Common myeloid progenitor, CD34-positive (primary cell): Measurements from ENCODE around the gene UST.

Experiments
- CTCF ChIA-PET: fragments of 350-600 bp; sonication (Branson Sonifier 250); formaldehyde crosslinking; loops from one replicate; lab custom pipeline; 2021; ENCODE audit warnings: antibody characterized with exemption; lab: Charles Lee
- POLR2A ChIA-PET: fragments of 350-600 bp; sonication (Branson Sonifier 250); formaldehyde crosslinking; loops from one replicate; lab custom pipeline; 2021; ENCODE audit warnings: antibody characterized with exemption; lab: Charles Lee
- DNase-seq, 3 donors: peaks; one replicate each; pipeline versions ENCODE4 v3.0.0 to v3.0.0-alpha.2; 2013
- H3K27ac ChIP-seq, 2 experiments: 1 replicate in 1 of 2; 2 replicates in 1 of 2; pipeline ENCODE4 v1.7.0; 2013; ENCODE audit warnings: inconsistent platforms in 2 of 2, low read length in 2 of 2, mild to moderate bottlenecking in 2 of 2, low read depth in 1 of 2, moderate library complexity in 1 of 2; ENCODE audit not compliant: severe bottlenecking in 2 of 2, insufficient read depth in 1 of 2, poor library complexity in 1 of 2
- H3K27me3 ChIP-seq, 5 experiments: replicated peaks in 2 of 5; 1 replicate in 3 of 5; 2 replicates in 2 of 5; pipeline versions ENCODE4 v1.6.1 to v1.7.0; 2013; ENCODE audit warnings: low read length in 4 of 5, mild to moderate bottlenecking in 2 of 5, moderate library complexity in 2 of 5, inconsistent platforms in 1 of 5; ENCODE audit not compliant: insufficient read depth in 5 of 5, control insufficient read depth in 4 of 5
- H3K36me3 ChIP-seq, 4 experiments: 1 replicate in 2 of 4; 2 replicates in 2 of 4; pipeline versions ENCODE4 v1.6.1 to v1.7.0; 2013; ENCODE audit warnings: low read length in 3 of 4, control low read depth in 1 of 4, mild to moderate bottlenecking in 1 of 4; ENCODE audit not compliant: control insufficient read depth in 4 of 4, insufficient read depth in 4 of 4
- H3K4me1 ChIP-seq, 4 experiments: 1 replicate in 3 of 4; 2 replicates in 1 of 4; pipeline versions ENCODE4 v1.6.1 to v1.7.1; 2013; ENCODE audit warnings: low read length in 3 of 4, mild to moderate bottlenecking in 3 of 4, control low read depth in 1 of 4, inconsistent platforms in 1 of 4, moderate library complexity in 1 of 4; ENCODE audit not compliant: control insufficient read depth in 4 of 4, insufficient read depth in 4 of 4; ENCODE audit errors: control extremely low read depth in 1 of 4
- H3K4me3 ChIP-seq, 7 experiments: 1 replicate in 4 of 7; 2 replicates in 3 of 7; pipeline versions ENCODE4 v1.5.1 to v1.7.0; 2013; ENCODE audit warnings: mild to moderate bottlenecking in 7 of 7, low read length in 6 of 7, moderate library complexity in 6 of 7, inconsistent platforms in 2 of 7, low read depth in 2 of 7, control low read depth in 1 of 7; ENCODE audit not compliant: insufficient read depth in 4 of 7, control insufficient read depth in 1 of 7; ENCODE audit errors: extremely low read depth in 1 of 7
- H3K9me3 ChIP-seq, 5 experiments: 1 replicate in 4 of 5; 2 replicates in 1 of 5; pipeline versions ENCODE4 v1.6.1 to v1.7.1; 2013; ENCODE audit warnings: low read length in 4 of 5, mild to moderate bottlenecking in 2 of 5, inconsistent platforms in 1 of 5, low read depth in 1 of 5, moderate library complexity in 1 of 5; ENCODE audit not compliant: control insufficient read depth in 4 of 5, insufficient read depth in 2 of 5; ENCODE audit errors: control extremely low read depth in 1 of 5
- WGBS: methylation state at CpG from one replicate; pipeline ENCODE4 v1.1.5; 2013; ENCODE audit not compliant: insufficient coverage; 5-methylcytosine and 5-hydroxymethylcytosine counted together

The UST gene

DNA sequence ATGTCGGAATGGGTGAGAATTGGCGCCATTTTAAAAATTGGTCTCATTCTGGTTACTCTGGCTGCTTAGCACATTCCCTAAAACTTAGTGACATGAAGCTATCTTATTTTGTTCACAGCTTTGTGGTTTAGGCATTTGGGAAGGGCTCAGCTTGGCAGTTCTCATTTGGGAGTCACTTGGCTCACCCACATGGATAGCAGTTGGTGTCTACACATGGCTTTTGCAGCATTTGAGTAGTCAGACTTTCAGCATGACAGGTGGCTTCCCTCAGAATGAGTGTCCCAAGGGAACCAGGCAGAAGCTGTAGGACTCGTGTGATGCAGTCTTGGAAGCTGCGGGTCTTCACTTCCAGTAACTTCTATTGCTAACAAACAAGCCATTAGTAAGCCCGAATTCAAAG, 64.6 kb downstream of the UST start:
- Histone ChIP-seq H3K27me3 (no peaks in the 10 kb centered on the region), H3K4me3 (no peak overlapping the region), H3K9me3 (peaks cover 0 to 9% (median 2%) of the 10 kb centered on the region in 5 experiments), H3K36me3 (no peaks in the 10 kb centered on the region), H3K27ac (no peak overlapping the region), H3K4me1 (no peaks in the 10 kb centered on the region)
- no peak for DNase-seq
- WGBS, result 100% methylated on average over 2 of the region's 5 CpGs
- POLR2A ChIA-PET, result no interaction called here
- CTCF ChIA-PET, result interaction anchor here (1.2 to 1.4 kb wide), 2 partner anchors 19 to 234 kb away, joined by 3 read pairs; no protein-coding TSS in a partner anchor

DNA sequence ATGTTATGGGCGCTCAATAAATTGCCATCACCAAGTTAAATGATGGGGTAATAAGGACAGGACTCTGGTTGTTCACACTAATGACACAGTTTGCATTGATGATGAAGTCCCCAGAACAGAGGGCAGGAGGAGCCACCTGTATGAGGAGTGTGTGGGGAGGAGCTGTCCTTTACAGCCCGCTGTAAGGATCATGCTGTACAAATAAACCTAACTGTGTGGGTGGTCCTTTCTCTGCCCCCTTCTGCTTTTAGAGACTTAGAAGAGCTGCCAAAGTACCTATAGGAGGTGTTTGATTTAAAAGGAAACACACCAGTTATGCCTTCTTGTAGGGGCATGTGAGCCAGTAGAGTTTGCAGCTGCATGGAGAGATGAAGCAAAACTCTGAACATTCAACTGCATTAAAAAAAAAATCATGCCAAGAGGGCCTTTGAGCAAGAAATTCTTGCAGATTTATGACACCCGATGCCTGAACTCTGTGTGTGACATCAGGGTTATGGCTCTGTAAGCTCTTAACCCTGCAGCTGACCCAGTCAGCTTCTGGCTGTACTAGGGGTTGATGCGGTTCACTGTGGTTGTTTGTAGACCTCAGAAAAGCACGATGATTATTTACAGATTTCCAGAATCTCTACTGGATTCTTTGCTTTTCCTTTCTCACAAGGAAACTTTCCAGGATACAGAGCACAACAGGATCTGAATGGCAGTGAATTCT, 67.4 kb downstream of the UST start:
- WGBS, result 100% methylated on average over 4 of the region's 5 CpGs
- H3K36me3 ChIP-seq, result no peaks in the 10 kb centered on the region
- DNase-seq, result no peak
- ChIA-PET POLR2A (no interaction called here), CTCF (interaction anchor here (0.7 to 1.5 kb wide), 2 partner anchors 31 to 237 kb away, joined by 3 read pairs; no protein-coding TSS in a partner anchor)
- H3K9me3 ChIP-seq, result peaks cover 0 to 9% (median 2%) of the 10 kb centered on the region in 5 experiments
- H3K27ac ChIP-seq, result no peak overlapping the region
- peaks cover 0 to 10% (median 5%) of the 10 kb centered on the region in 4 experiments for H3K4me1 ChIP-seq
- no peaks in the 10 kb centered on the region for H3K27me3 ChIP-seq
- H3K4me3 ChIP-seq, result no peak overlapping the region

DNA sequence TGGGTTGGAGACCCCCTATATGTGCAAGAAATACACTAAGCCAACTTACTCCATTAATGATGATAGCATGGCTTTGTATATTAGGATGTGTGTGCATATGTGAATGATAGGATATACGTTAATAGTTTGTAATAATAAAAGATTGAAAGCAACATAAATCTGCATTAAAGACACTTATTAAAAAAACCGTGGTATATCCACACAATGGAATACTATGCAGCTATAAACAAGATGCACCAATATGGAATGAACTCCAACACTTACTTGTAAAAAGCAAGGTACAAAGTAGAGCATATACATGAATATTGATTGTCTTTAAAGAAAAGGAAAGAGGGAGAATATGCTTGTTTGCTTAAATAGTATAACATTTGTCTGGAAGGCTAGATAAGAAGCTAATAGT, 68.0 kb downstream of the UST start:
- POLR2A ChIA-PET, result no interaction called here
- WGBS, result no CpG with 5 or more reads among the region's 2 CpGs

DNA sequence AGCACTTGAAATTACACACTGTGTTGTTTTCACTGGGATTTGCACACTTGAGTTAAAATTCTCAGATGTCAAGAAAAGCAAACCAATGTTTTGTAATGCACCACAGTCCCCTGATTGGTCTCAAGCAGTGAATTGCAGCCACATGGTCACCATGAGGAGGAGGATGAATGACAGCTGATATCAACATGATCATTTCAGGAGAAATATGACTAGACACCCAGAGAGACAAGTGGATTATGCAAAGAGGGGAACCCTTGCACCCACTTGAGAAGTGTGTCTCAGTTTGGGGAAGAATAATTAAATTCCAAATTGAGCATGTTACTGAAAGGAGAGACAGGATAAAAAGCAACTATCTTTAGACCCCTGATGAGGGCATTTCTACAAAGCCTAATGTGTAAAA, 69.3 kb downstream of the UST start:
- Histone ChIP-seq H3K4me3 (no peak overlapping the region), H3K27ac (no peak overlapping the region), H3K36me3 (no peaks in the 10 kb centered on the region), H3K27me3 (no peaks in the 10 kb centered on the region), H3K9me3 (peaks cover 0 to 9% (median 2%) of the 10 kb centered on the region in 5 experiments), H3K4me1 (peaks cover 0 to 10% (median 5%) of the 10 kb centered on the region in 4 experiments)
- ChIA-PET POLR2A (no interaction called here), CTCF (interaction anchor here (0.8 to 1.1 kb wide), 2 partner anchors 99 to 131 kb away, joined by 3 read pairs; no protein-coding TSS in a partner anchor)
- DNase-seq, result no peak

More for the DNA sequence above, 68.0 kb downstream of the UST start:
- no peak for DNase-seq
- CTCF ChIA-PET, result interaction anchor here (0.7 to 1.5 kb wide), 3 partner anchors 11 to 237 kb away, joined by 3 read pairs; no protein-coding TSS in a partner anchor
- Histone ChIP-seq H3K4me3 (no peak overlapping the region), H3K27ac (no peak overlapping the region), H3K9me3 (peaks cover 0 to 9% (median 2%) of the 10 kb centered on the region in 5 experiments), H3K4me1 (peaks cover 0 to 10% (median 5%) of the 10 kb centered on the region in 4 experiments), H3K27me3 (no peaks in the 10 kb centered on the region), H3K36me3 (no peaks in the 10 kb centered on the region)

DNA sequence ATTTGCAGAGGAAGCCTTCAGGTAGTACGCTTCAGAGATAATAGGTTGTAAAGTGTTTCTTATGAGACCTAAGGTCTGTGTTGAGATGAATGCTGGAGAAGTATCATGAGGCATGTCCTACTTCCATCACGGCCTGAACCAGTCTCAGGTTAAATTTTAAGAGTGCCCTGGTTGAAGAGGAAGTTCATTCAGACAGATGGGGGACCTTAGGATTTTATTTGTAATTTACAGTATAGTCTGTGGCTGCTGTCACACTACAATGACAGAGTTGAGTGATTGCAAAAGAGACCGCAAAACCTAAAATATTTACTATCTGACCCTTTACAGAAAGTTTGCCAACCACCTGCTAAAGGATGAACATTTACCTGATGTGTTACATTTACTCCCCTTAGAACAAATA, 70.9 kb downstream of the UST start:
- ChIA-PET POLR2A (no interaction called here), CTCF (no interaction called here)
- peak in 2 of 3 donors; percentile 45 to 55 for DNase-seq
- H3K27me3 ChIP-seq, result no peaks in the 10 kb centered on the region
- peaks cover 0 to 6% (median 2%) of the 10 kb centered on the region in 5 experiments for H3K9me3 ChIP-seq
- 23% methylated on average over 2 of the region's 3 CpGs for WGBS
- H3K36me3 ChIP-seq, result no peaks in the 10 kb centered on the region
- H3K4me3 ChIP-seq, result no peak overlapping the region
- peaks cover 0 to 10% (median 5%) of the 10 kb centered on the region in 4 experiments for H3K4me1 ChIP-seq
- no peak overlapping the region for H3K27ac ChIP-seq

DNA sequence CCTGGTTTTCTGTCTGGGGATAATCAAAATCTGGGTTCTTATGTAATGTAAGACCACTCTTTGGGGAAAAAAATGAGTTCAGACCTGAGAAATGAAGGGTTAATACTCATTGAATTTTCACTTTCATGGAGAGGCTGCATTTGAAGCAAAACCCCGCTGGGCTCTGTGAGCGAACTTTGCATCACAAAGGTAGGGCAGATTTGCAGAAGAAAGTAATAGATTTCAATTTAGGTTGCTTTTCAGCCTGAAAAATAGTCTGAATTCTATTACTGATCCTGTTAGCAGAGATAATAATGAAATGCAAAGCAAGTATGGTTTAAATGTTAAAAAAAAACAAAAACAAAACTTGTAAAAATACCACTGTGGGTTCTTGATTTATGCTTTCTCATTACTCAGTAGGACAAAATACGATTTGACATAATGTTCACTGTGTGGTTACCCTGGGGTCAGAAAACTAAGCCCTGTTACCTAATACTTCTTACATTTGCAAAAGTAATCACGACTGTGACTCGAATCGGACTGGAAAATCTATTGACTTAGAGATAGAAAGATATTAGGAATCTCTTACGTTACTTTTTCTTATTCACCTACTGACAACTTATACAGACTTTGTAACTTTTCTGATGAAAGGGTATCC, 72.2 kb downstream of the UST start:
- peaks cover 3 to 20% (median 12%) of the 10 kb centered on the region in 4 experiments for H3K4me1 ChIP-seq
- H3K4me3 ChIP-seq, result no peak overlapping the region
- ChIA-PET CTCF (no interaction called here), POLR2A (no interaction called here)
- no peak for DNase-seq
- no peaks in the 10 kb centered on the region for H3K27me3 ChIP-seq
- no CpG with 5 or more reads among the region's 7 CpGs for WGBS
- no peaks in the 10 kb centered on the region for H3K36me3 ChIP-seq
- peaks cover 0 to 6% (median 2%) of the 10 kb centered on the region in 5 experiments for H3K9me3 ChIP-seq
- H3K27ac ChIP-seq, result no peak overlapping the region

DNA sequence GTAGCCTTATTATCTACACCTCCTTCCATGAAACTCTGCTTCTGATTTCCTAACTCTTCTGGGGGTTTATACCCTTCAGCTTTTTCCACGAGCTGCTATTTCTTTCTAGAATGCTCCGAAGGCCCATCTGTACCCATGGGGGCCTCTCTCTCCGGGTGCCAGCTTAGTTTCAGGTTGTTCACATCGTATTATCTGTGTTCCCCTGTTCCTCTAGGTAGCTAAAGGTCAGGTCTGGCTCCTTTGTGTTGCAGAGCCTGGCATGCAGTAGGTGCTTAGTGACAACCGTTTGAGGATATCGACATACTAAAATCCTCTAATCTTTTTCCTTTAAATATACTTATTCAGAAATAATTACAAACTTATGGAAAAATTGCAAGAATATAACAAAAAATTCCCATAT, 73.0 kb downstream of the UST start:
- ChIA-PET POLR2A (no interaction called here), CTCF (no interaction called here)
- 96% methylated on average over 4 of the region's 6 CpGs for WGBS

More for the DNA sequence above, 73.0 kb downstream of the UST start:
- DNase-seq, result no peak
- Histone ChIP-seq H3K27me3 (no peaks in the 10 kb centered on the region), H3K4me1 (peaks cover 4 to 24% (median 15%) of the 10 kb centered on the region in 4 experiments), H3K27ac (no peak overlapping the region), H3K4me3 (no peak overlapping the region), H3K36me3 (no peaks in the 10 kb centered on the region), H3K9me3 (peaks cover 0 to 3% (median 0%) of the 10 kb centered on the region in 5 experiments)
